ENCODE results near the gene CREB5.
A peak's percentile ranks its signal among the peaks of the same experiment; 100 is the strongest.
"Not testable (repeated sequence)": the region's sequence is repeated elsewhere in the genome, so short reads cannot be mapped to it uniquely, and the experiment has no call there.

The CREB5 gene

DNA sequence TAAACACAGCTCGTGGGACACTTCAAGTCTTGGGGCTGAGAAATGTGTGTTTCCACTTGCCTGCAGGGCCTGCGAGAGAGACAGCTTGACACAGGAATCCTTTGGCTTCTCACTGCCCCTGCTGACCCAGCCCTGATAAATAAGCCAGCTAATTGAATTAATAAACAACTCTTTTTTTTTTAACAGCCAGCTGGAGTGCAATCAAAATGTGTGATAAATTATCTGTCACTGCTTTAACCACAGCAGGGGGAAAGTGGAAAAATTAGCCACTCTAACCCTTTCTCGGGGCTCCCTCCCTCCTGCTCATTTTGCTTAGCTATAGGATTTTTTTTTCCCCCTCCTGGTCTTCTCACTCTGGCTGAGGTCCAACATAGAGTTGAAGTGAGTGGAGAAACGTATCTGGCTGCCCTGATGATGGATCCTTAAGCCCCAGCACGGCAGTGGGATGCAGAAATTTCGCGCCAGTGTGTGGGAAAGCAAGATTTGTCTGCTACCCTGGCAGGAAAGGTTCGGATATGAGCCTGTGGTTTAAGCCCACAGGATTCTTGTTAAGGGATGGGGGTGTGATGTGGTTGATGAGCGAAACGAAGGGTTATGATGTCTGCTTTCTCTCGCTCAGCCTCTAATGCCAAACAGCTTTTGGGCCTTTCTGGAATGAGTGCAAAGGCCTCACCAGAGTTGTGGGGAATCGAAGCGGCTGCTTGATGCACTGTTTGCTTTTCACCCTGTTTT is 372.0 kb downstream of the CREB5 start:
- DNase-seq (ENCODE audit: low read depth): no peak

GRCh38 chr7:28785041-28785995 is 373.0 kb downstream of the CREB5 start:
- no peak for DNase-seq (ENCODE audit: low read depth)

DNA sequence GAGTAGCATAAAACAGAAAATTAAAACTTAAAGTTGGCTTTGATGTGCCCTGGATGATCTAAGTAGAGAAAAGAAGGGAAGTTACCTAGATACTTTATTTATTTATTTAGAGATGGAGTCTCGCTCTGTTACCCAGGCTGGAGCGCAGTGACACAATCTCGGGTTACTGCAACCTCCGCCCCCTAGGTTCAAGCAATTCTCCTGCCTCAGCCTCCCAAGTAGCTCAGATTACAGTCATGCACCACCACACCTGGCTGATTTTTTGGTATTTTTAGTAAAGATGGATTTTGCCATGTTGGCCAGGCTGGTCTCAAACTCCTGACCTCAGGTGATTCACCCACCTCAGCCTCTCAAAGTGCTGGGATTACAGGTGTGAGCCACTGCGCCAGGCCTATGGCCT is 373.8 kb downstream of the CREB5 start:
- not testable (repeated sequence) for DNase-seq (ENCODE audit: low read depth)

GRCh38 chr7:28787106-28787505 is 374.8 kb downstream of the CREB5 start:
- DNase-seq (ENCODE audit: low read depth): no peak

- DNase-seq (ENCODE audit: low read depth): no peak
Measured at GRCh38 chr7:28790467-28790866, 378.1 kb downstream of the CREB5 start.

GRCh38 chr7:28792858-28793257 is 380.5 kb downstream of the CREB5 start:
- no peak for DNase-seq (ENCODE audit: low read depth)

GRCh38 chr7:28793381-28794085 is 381.2 kb downstream of the CREB5 start:
- no peak for DNase-seq (ENCODE audit: low read depth)

- DNase-seq (ENCODE audit: low read depth): no peak
Measured at GRCh38 chr7:28798274-28798673, 386.0 kb downstream of the CREB5 start.

DNA sequence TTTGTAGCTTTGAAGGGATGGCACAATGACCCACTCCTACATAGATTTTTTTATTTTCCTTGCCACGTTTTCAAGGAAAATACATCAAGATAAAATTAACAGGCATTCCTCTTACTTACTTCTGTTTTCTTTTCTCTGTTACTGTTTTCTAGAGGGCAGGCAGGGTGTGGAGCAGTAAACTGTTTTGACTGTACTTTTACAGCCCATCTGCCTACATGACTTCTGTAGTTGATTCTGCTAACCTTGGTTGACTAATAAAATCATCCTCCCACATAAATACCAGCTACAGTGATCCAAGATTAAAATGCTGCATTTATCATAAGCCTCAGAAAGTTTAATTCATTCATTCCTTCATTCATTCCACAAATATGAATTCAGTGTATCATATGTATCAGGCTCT is 387.3 kb downstream of the CREB5 start:
- DNase-seq (ENCODE audit: low read depth): no peak

- no peak for DNase-seq (ENCODE audit: low read depth)
Measured at GRCh38 chr7:28800150-28800549, 387.8 kb downstream of the CREB5 start.

GRCh38 chr7:28802450-28802849 is 390.1 kb downstream of the CREB5 start:
- DNase-seq (ENCODE audit: low read depth): no peak

GRCh38 chr7:28804157-28804556 is 391.8 kb downstream of the CREB5 start:
- no peak for DNase-seq (ENCODE audit: low read depth)

- peak; percentile 67 for DNase-seq (ENCODE audit: low read depth)
Measured at GRCh38 chr7:28804990-28805389, 392.7 kb downstream of the CREB5 start.

DNA sequence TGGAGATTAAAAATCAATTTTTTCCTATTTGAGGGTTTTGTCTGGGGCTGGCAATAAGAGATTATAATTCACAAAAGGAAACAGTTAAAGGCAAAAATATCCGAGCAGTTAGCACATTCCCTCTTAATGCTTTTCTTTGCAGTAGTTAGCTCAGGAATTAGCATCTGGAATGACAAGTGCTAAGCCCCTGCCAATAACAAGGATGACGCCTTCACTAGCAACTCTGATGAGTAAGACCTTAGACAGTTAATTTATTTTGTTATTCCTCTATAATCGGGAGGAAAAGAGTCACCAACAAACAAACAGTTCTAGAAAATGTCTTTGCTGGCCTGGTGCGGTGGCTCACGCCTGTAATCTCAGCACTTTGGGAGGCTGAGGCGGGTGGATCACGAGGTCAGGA is 394.5 kb downstream of the CREB5 start:
- DNase-seq (ENCODE audit: low read depth): no peak

DNA sequence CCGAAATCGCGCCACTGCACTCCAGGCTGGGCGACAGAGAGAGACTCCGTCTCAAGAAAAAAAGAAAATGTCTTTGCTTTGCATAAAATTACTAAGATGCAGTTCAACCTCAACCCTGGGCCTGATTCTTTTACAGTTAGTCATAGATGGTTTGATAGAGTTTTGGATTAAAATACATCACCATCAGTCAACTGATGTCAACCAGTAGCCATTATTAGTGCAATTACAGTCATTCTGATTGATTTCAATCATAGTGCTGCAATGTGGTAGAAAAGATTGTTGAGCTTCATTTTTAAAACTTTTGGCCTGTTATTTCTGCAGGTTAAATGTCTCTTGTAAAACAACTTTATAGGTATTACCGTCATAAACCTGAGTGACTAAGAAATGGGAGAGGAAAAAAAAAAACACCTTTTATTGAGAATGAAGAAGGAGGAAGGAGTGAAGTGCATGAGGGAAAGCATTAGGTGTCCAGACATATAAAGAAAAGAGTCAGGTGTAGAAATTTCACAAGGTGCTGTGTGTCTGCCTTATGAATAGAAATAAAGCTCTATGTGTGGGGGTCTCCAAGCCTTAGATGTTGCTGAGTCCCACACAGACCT is 395.2 kb downstream of the CREB5 start:
- no peak for DNase-seq (ENCODE audit: low read depth)

DNA sequence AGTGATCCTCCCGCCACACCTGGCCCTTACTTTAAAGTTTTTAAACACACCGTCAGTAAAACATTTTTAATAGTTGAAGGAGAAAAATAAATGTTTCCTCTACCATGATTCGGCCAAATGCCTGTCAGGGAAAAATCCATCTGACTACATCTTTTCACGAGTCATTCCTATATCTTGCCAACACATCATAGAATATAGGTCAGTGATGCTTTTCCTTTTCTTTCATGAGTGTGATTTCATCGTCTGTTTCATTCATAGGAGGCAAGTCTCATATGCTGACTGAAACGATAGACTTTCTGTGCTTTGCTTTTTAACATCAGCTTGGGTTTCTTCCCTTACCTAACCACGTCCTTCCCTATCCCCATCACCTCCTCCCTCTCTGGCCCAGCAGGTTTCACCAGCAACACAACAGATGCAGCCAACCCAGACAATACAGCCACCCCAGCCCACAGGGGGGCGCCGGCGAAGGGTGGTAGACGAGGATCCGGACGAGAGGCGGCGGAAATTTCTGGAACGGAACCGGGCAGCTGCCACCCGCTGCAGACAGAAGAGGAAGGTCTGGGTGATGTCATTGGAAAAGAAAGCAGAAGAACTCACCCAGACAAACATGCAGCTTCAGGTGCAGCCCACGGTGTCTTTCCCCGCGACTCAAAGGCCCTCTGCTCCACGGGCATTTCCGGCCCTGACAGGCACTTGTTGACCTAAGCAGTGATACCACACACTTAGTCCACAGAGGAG is 396.6 kb downstream of the CREB5 start:
- DNase-seq (ENCODE audit: low read depth): no peak

GRCh38 chr7:28811008-28811407 is 398.7 kb downstream of the CREB5 start:
- DNase-seq (ENCODE audit: low read depth): no peak

GRCh38 chr7:28811701-28812430 is 399.5 kb downstream of the CREB5 start:
- no peak for DNase-seq (ENCODE audit: low read depth)

- DNase-seq (ENCODE audit: low read depth): no peak
Measured at GRCh38 chr7:28812616-28813015, 400.3 kb downstream of the CREB5 start.

GRCh38 chr7:28813243-28813962 is 401.1 kb downstream of the CREB5 start:
- no peak for DNase-seq (ENCODE audit: low read depth)

Data from non-pigmented ciliary epithelial cell (primary cell).